ENCODE data around the gene HRAS. TPM values are rescaled to one million over a fixed set of nuclear protein-coding genes. Genes with fewer than 3 reads are reported as not detected.
A peak's percentile ranks its signal among the peaks of the same experiment; 100 is the strongest.

HRAS gene
- total and polyA plus RNA-seq, 3 experiments from 2014 or later = 22.5 to 91.5 (median 86.9) TPM

GRCh38 chr11:532527-532985 is 2.8 kb downstream of the HRAS start:
- Mint-ChIP-seq H3K27ac (no peak overlapping the region), H3K9me3 (no peaks in the 10 kb centered on the region), H3K36me3 (peaks cover 0 to 18% (median 0%) of the 10 kb centered on the region in 3 donors), H3K4me3 (peak overlapping the region in 2 of 7 donors; percentile 49 to 58), H3K4me1 (peaks cover 3 to 18% (median 5%) of the 10 kb centered on the region in 3 donors), H3K27me3 (no peaks in the 10 kb centered on the region)
- CTCF ChIA-PET = interaction anchor here (1.3 kb wide), 1 partner anchor 11 kb away, joined by 4 read pairs; no protein-coding TSS in a partner anchor
- Histone ChIP-seq H3K36me3 (ENCODE audit: insufficient read depth, low read length) (no peaks in the 10 kb centered on the region), H3K4me3 (ENCODE audit: low read length) (no peak overlapping the region), H3K27ac (ENCODE audit: low read depth, low read length) (no peak overlapping the region), H3K4me1 (ENCODE audit: insufficient read depth, low read length) (peaks cover 28% of the 10 kb centered on the region), H3K27me3 (ENCODE audit: insufficient read depth, low read length, poor library complexity, severe bottlenecking) (no peaks in the 10 kb centered on the region), H3K9me3 (ENCODE audit: low read length) (no peaks in the 10 kb centered on the region)
- POLR2A ChIA-PET = interaction anchor here (1.4 kb wide), 1 partner anchor 194 kb away, joined by 3 read pairs; no protein-coding TSS in a partner anchor
- no peak for DNase-seq

GRCh38 chr11:531919-532526 is 3.4 kb downstream of the HRAS start:
- Mint-ChIP-seq H3K9me3 (no peaks in the 10 kb centered on the region), H3K36me3 (peaks cover 0 to 18% (median 0%) of the 10 kb centered on the region in 3 donors), H3K27me3 (no peaks in the 10 kb centered on the region), H3K4me3 (peak overlapping the region in 3 of 7 donors; percentile 49 to 65 (median 58)), H3K4me1 (peaks cover 3 to 13% (median 5%) of the 10 kb centered on the region in 3 donors), H3K27ac (no peak overlapping the region)
- no peak for DNase-seq
- no peak overlapping the region for H3K27ac ChIP-seq (ENCODE audit: low read depth, low read length)
- peaks cover 23% of the 10 kb centered on the region for H3K4me1 ChIP-seq (ENCODE audit: insufficient read depth, low read length)
- ChIA-PET CTCF (interaction anchor here (1.3 kb wide), 1 partner anchor 11 kb away, joined by 4 read pairs; no protein-coding TSS in a partner anchor), POLR2A (interaction anchor here (1.4 kb wide), 1 partner anchor 194 kb away, joined by 3 read pairs; no protein-coding TSS in a partner anchor)
- H3K4me3 ChIP-seq (ENCODE audit: low read length) = no peak overlapping the region
- H3K9me3 ChIP-seq (ENCODE audit: low read length) = no peaks in the 10 kb centered on the region
- no peaks in the 10 kb centered on the region for H3K36me3 ChIP-seq (ENCODE audit: insufficient read depth, low read length)
- no peaks in the 10 kb centered on the region for H3K27me3 ChIP-seq (ENCODE audit: insufficient read depth, low read length, poor library complexity, severe bottlenecking)

GRCh38 chr11:530960-531831 is 4.2 kb downstream of the HRAS start:
- Histone ChIP-seq H3K27me3 (ENCODE audit: insufficient read depth, low read length, poor library complexity, severe bottlenecking) (no peaks in the 10 kb centered on the region), H3K36me3 (ENCODE audit: insufficient read depth, low read length) (no peaks in the 10 kb centered on the region), H3K4me1 (ENCODE audit: insufficient read depth, low read length) (peaks cover 14% of the 10 kb centered on the region), H3K9me3 (ENCODE audit: low read length) (no peaks in the 10 kb centered on the region), H3K4me3 (ENCODE audit: low read length) (no peak overlapping the region), H3K27ac (ENCODE audit: low read depth, low read length) (no peak overlapping the region)
- H3K36me3 Mint-ChIP-seq = peaks cover 0 to 17% (median 0%) of the 10 kb centered on the region in 3 donors
- no peaks in the 10 kb centered on the region for H3K27me3 Mint-ChIP-seq
- H3K4me3 Mint-ChIP-seq = peak overlapping the region in 2 of 7 donors; percentile 49 to 58
- H3K9me3 Mint-ChIP-seq = no peaks in the 10 kb centered on the region
- ChIA-PET POLR2A (no interaction called here), CTCF (interaction anchor here (1.3 kb wide), 1 partner anchor 10 kb away, joined by 4 read pairs; no protein-coding TSS in a partner anchor)
- H3K4me1 Mint-ChIP-seq = peaks cover 2 to 9% (median 2%) of the 10 kb centered on the region in 3 donors
- no peak for DNase-seq
- H3K27ac Mint-ChIP-seq = no peak overlapping the region

GRCh38 chr11:529728-530411 is 5.5 kb downstream of the HRAS start:
- Histone ChIP-seq H3K4me1 (ENCODE audit: insufficient read depth, low read length) (peaks cover 13% of the 10 kb centered on the region), H3K36me3 (ENCODE audit: insufficient read depth, low read length) (no peaks in the 10 kb centered on the region), H3K27me3 (ENCODE audit: insufficient read depth, low read length, poor library complexity, severe bottlenecking) (no peaks in the 10 kb centered on the region), H3K4me3 (ENCODE audit: low read length) (no peak overlapping the region), H3K9me3 (ENCODE audit: low read length) (no peaks in the 10 kb centered on the region), H3K27ac (ENCODE audit: low read depth, low read length) (no peak overlapping the region)
- Mint-ChIP-seq H3K4me1 (peaks cover 0 to 7% (median 0%) of the 10 kb centered on the region in 3 donors), H3K4me3 (no peak overlapping the region), H3K27ac (no peak overlapping the region), H3K9me3 (no peaks in the 10 kb centered on the region), H3K27me3 (no peaks in the 10 kb centered on the region), H3K36me3 (peaks cover 0 to 16% (median 0%) of the 10 kb centered on the region in 3 donors)
- no peak for DNase-seq
- POLR2A ChIA-PET = no interaction called here
- CTCF ChIA-PET = interaction anchor here (1.1 kb wide), 1 partner anchor 18 kb away, joined by 3 read pairs; no protein-coding TSS in a partner anchor

- Mint-ChIP-seq H3K27me3 (peaks cover 0 to under 1% of the 10 kb centered on the region in 2 donors), H3K4me3 (no peak overlapping the region), H3K27ac (no peak overlapping the region), H3K36me3 (peaks cover 0 to 16% (median under 1%) of the 10 kb centered on the region in 3 donors), H3K4me1 (peaks cover 0 to 7% (median 0%) of the 10 kb centered on the region in 3 donors), H3K9me3 (no peaks in the 10 kb centered on the region)
- CTCF ChIA-PET = interaction anchor here (1.1 kb wide), 1 partner anchor 17 kb away, joined by 3 read pairs; no protein-coding TSS in a partner anchor
- no peaks in the 10 kb centered on the region for H3K9me3 ChIP-seq (ENCODE audit: low read length)
- H3K4me3 ChIP-seq (ENCODE audit: low read length) = no peak overlapping the region
- POLR2A ChIA-PET = no interaction called here
- no peak overlapping the region for H3K27ac ChIP-seq (ENCODE audit: low read depth, low read length)
- no peak for DNase-seq
- H3K4me1 ChIP-seq (ENCODE audit: insufficient read depth, low read length) = peaks cover 6% of the 10 kb centered on the region
- H3K27me3 ChIP-seq (ENCODE audit: insufficient read depth, low read length, poor library complexity, severe bottlenecking) = no peaks in the 10 kb centered on the region
- H3K36me3 ChIP-seq (ENCODE audit: insufficient read depth, low read length) = no peaks in the 10 kb centered on the region
These were observed 6.3 kb downstream of the HRAS start for GRCh38 chr11:528815-529727.

- ChIA-PET CTCF (no interaction called here), POLR2A (no interaction called here)
- no peaks in the 10 kb centered on the region for H3K4me1 ChIP-seq (ENCODE audit: insufficient read depth, low read length)
These were observed 7.1 kb downstream of the HRAS start for GRCh38 chr11:528166-528814.

GRCh38 chr11:526192-526591 is 9.2 kb downstream of the HRAS start:
- Mint-ChIP-seq H3K27me3 (peaks cover 0 to 3% of the 10 kb centered on the region in 2 donors), H3K9me3 (no peaks in the 10 kb centered on the region), H3K27ac (no peak overlapping the region), H3K36me3 (peaks cover 0 to 3% (median 3%) of the 10 kb centered on the region in 3 donors), H3K4me1 (no peaks in the 10 kb centered on the region), H3K4me3 (no peak overlapping the region)
- CTCF ChIA-PET = no interaction called here
- H3K27ac ChIP-seq (ENCODE audit: low read depth, low read length) = no peak overlapping the region
- DNase-seq = no peak
- H3K4me1 ChIP-seq (ENCODE audit: insufficient read depth, low read length) = no peaks in the 10 kb centered on the region
- no peaks in the 10 kb centered on the region for H3K27me3 ChIP-seq (ENCODE audit: insufficient read depth, low read length, poor library complexity, severe bottlenecking)
- H3K36me3 ChIP-seq (ENCODE audit: insufficient read depth, low read length) = no peaks in the 10 kb centered on the region
- no peaks in the 10 kb centered on the region for H3K9me3 ChIP-seq (ENCODE audit: low read length)
- POLR2A ChIA-PET = no interaction called here
- no peak overlapping the region for H3K4me3 ChIP-seq (ENCODE audit: low read length)

More at GRCh38 chr11:528166-528814, 7.1 kb downstream of the HRAS start:
- Mint-ChIP-seq H3K27me3 (peaks cover 0 to 3% of the 10 kb centered on the region in 2 donors), H3K36me3 (peaks cover 0 to 13% (median 3%) of the 10 kb centered on the region in 3 donors), H3K9me3 (no peaks in the 10 kb centered on the region), H3K4me1 (peaks cover 0 to 3% (median 0%) of the 10 kb centered on the region in 3 donors), H3K4me3 (no peak overlapping the region), H3K27ac (no peak overlapping the region)
- DNase-seq = no peak
- Histone ChIP-seq H3K27ac (ENCODE audit: low read depth, low read length) (no peak overlapping the region), H3K9me3 (ENCODE audit: low read length) (no peaks in the 10 kb centered on the region), H3K27me3 (ENCODE audit: insufficient read depth, low read length, poor library complexity, severe bottlenecking) (no peaks in the 10 kb centered on the region), H3K4me3 (ENCODE audit: low read length) (no peak overlapping the region), H3K36me3 (ENCODE audit: insufficient read depth, low read length) (no peaks in the 10 kb centered on the region)
